Measurements from ENCODE around the gene DIO3.
"Not testable (repeated sequence)": the region's sequence is repeated elsewhere in the genome, so short reads cannot be mapped to it uniquely, and the experiment has no call there.

DIO3 gene

DNA sequence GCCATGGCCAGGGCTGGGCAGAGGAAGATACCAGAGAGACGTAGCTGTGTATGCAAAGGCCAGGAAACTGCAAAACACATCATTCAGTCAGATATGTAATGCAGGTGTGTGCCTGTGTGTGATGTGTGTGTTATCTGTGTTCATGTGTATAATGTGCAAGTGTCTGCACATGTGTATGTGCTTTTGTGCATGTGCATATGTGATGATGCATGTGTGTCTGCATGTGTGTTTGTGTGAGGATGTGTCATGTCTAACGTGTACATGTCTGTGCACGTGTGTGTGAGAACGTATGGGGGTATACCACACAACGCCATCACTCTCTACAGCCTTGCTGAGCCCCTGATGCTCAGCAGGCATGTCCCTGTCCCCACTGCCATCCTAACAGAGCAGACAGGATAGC lies 9.7 kb downstream of the DIO3 start:
- ATAC-seq (ENCODE audit: insufficient read depth, low read depth) (no peak), DNase-seq (no peak)
- TF ChIP-seq EZH2 (IDR thresholded peaks at IDR 0.05; ENCODE audit: borderline replicate concordance, low read depth, low read length, severe bottlenecking), result no peak
- TF ChIP-seq, protein P1, sequence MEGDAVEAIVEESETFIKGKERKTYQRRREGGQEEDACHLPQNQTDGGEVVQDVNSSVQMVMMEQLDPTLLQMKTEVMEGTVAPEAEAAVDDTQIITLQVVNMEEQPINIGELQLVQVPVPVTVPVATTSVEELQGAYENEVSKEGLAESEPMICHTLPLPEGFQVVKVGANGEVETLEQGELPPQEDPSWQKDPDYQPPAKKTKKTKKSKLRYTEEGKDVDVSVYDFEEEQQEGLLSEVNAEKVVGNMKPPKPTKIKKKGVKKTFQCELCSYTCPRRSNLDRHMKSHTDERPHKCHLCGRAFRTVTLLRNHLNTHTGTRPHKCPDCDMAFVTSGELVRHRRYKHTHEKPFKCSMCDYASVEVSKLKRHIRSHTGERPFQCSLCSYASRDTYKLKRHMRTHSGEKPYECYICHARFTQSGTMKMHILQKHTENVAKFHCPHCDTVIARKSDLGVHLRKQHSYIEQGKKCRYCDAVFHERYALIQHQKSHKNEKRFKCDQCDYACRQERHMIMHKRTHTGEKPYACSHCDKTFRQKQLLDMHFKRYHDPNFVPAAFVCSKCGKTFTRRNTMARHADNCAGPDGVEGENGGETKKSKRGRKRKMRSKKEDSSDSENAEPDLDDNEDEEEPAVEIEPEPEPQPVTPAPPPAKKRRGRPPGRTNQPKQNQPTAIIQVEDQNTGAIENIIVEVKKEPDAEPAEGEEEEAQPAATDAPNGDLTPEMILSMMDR (IDR thresholded peaks at IDR 0.05; ENCODE audit: borderline replicate concordance, extremely low read depth, low read length, poor library complexity, severe bottlenecking), result no peak
- H3K27ac ChIP-seq (ENCODE audit: low read length), result no peak overlapping the region
- no peaks in the 10 kb centered on the region for H3K79me2 ChIP-seq (ENCODE audit: insufficient read depth, low read length)
- no peak overlapping the region for H2AFZ ChIP-seq (ENCODE audit: low read depth, low read length)
- H3K27me3 ChIP-seq (ENCODE audit: insufficient read depth, low read length, poor library complexity), result peaks cover 14% of the 10 kb centered on the region
- H3K9ac ChIP-seq (ENCODE audit: low read depth, low read length), result no peak overlapping the region
- H4K20me1 ChIP-seq (ENCODE audit: insufficient read depth, low read length), result 0 out of 2 replicates have a peak, but pooled peaks cover 3% of the 10 kb centered on the region
- H3K4me3 ChIP-seq (ENCODE audit: low read depth in 1 of 2, low read length in 2 of 2), result no peak overlapping the region
- no peak overlapping the region for H3K4me2 ChIP-seq (ENCODE audit: insufficient read depth, low read length)
- H3K4me1 ChIP-seq (ENCODE audit: insufficient read depth, low read length), result no peaks in the 10 kb centered on the region
- H3K9me3 ChIP-seq (ENCODE audit: insufficient read depth, low read length, severe bottlenecking), result no peaks in the 10 kb centered on the region
- no peaks in the 10 kb centered on the region for H3K36me3 ChIP-seq (ENCODE audit: insufficient read depth, low read length)

DNA sequence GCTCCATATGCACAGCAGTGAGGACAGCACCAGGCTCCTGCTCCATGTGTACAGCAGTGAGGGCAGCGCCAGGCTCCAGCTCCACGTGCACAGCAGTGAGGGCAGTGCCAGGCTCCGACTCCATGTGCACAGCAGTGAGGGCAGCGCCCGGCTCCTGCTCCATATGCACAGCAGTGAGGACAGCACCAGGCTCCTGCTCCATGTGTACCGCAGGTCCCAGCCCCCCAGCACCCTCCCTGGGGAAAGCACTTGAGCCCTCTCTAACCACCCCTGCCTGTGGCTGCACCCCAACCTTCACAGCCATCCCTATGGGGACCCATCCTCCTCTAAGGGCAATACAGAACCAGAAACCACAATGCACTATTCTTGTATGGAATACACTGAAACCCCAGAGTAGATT lies 11.2 kb downstream of the DIO3 start:
- H3K4me2 ChIP-seq (ENCODE audit: insufficient read depth, low read length); H3K36me3 ChIP-seq (ENCODE audit: insufficient read depth, low read length); H3K4me1 ChIP-seq (ENCODE audit: insufficient read depth, low read length); H3K9ac ChIP-seq (ENCODE audit: low read depth, low read length); H3K27ac ChIP-seq (ENCODE audit: low read length); H4K20me1 ChIP-seq (ENCODE audit: insufficient read depth, low read length); DNase-seq; H2AFZ ChIP-seq (ENCODE audit: low read depth, low read length); H3K4me3 ChIP-seq (ENCODE audit: low read depth in 1 of 2, low read length in 2 of 2); H3K9me3 ChIP-seq (ENCODE audit: insufficient read depth, low read length, severe bottlenecking); ATAC-seq (ENCODE audit: insufficient read depth, low read depth); H3K79me2 ChIP-seq (ENCODE audit: insufficient read depth, low read length): not testable (repeated sequence)
- H3K27me3 ChIP-seq (ENCODE audit: insufficient read depth, low read length, poor library complexity), result peaks cover 13% of the 10 kb centered on the region

DNA sequence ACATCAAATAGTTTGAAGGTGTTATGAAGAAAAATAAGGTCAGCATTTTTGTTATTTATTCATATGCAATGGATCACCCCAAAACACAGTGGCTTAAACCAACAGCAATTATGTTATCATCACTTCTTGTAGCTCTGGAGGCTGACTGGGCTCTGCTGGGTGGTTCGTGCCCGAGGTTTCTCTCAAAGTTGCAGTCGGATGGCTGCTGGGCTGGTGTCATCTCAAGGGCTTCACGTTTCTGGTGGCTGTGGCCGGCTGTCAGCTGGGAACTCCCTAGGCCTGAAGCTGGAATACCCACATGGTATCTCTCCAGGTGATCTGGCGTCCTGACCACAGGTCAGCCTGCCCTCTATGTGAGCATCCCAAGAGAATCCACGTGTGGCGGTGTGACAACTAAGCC lies 12.0 kb downstream of the DIO3 start:
- H3K27ac ChIP-seq (ENCODE audit: low read length), result no peak overlapping the region
- no peak overlapping the region for H3K4me2 ChIP-seq (ENCODE audit: insufficient read depth, low read length)
- H2AFZ ChIP-seq (ENCODE audit: low read depth, low read length), result no peak overlapping the region
- no peaks in the 10 kb centered on the region for H3K79me2 ChIP-seq (ENCODE audit: insufficient read depth, low read length)
- H3K9me3 ChIP-seq (ENCODE audit: insufficient read depth, low read length, severe bottlenecking), result no peaks in the 10 kb centered on the region
- H3K4me3 ChIP-seq (ENCODE audit: low read depth in 1 of 2, low read length in 2 of 2), result no peak overlapping the region
- TF ChIP-seq, protein P1 (IDR thresholded peaks at IDR 0.05; ENCODE audit: borderline replicate concordance, extremely low read depth, low read length, poor library complexity, severe bottlenecking), result no peak
- no peak for TF ChIP-seq EZH2 (IDR thresholded peaks at IDR 0.05; ENCODE audit: borderline replicate concordance, low read depth, low read length, severe bottlenecking)
- DNase-seq, result no peak
- no peaks in the 10 kb centered on the region for H3K36me3 ChIP-seq (ENCODE audit: insufficient read depth, low read length)
- 0 out of 2 replicates have a peak, but pooled peaks cover 3% of the 10 kb centered on the region for H4K20me1 ChIP-seq (ENCODE audit: insufficient read depth, low read length)
- H3K27me3 ChIP-seq (ENCODE audit: insufficient read depth, low read length, poor library complexity), result peaks cover 10% of the 10 kb centered on the region
- no peak for ATAC-seq (ENCODE audit: insufficient read depth, low read depth)
- H3K4me1 ChIP-seq (ENCODE audit: insufficient read depth, low read length), result no peaks in the 10 kb centered on the region
- H3K9ac ChIP-seq (ENCODE audit: low read depth, low read length), result no peak overlapping the region

DNA sequence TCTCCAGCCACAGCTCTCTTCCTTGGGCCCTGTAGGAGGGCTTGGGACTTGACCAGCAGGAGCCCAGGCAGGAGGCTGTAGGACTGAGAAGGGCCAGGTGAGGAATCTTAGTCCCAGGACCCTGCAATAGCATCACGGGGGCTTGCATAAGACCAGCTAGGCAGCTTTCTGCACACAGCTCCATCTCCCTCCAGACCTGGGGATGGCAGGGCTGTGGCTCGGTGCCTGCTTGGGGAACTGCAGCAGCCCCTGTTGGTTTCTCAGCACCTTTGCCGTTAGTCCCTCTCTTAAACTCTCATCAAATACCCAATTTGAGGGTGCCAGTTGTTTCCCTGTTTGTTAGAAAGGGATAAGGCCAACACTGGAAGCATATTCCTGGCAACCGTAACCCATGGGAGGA lies 14.3 kb downstream of the DIO3 start:
- Histone ChIP-seq H3K79me2 (ENCODE audit: insufficient read depth, low read length) (no peaks in the 10 kb centered on the region), H4K20me1 (ENCODE audit: insufficient read depth, low read length) (0 out of 2 replicates have a peak, but pooled peaks cover 9% of the 10 kb centered on the region), H3K9me3 (ENCODE audit: insufficient read depth, low read length, severe bottlenecking) (no peaks in the 10 kb centered on the region), H3K27ac (ENCODE audit: low read length) (no peak overlapping the region), H3K4me2 (ENCODE audit: insufficient read depth, low read length) (no peak overlapping the region), H3K27me3 (ENCODE audit: insufficient read depth, low read length, poor library complexity) (peaks cover 8% of the 10 kb centered on the region), H3K9ac (ENCODE audit: low read depth, low read length) (no peak overlapping the region), H3K4me1 (ENCODE audit: insufficient read depth, low read length) (no peaks in the 10 kb centered on the region), H3K4me3 (ENCODE audit: low read depth in 1 of 2, low read length in 2 of 2) (no peak overlapping the region), H2AFZ (ENCODE audit: low read depth, low read length) (no peak overlapping the region), H3K36me3 (ENCODE audit: insufficient read depth, low read length) (no peaks in the 10 kb centered on the region)
- no peak for ATAC-seq (ENCODE audit: insufficient read depth, low read depth)
- TF ChIP-seq, protein P1 (IDR thresholded peaks at IDR 0.05; ENCODE audit: borderline replicate concordance, extremely low read depth, low read length, poor library complexity, severe bottlenecking), result no peak
- TF ChIP-seq EZH2 (IDR thresholded peaks at IDR 0.05; ENCODE audit: borderline replicate concordance, low read depth, low read length, severe bottlenecking), result no peak
- no peak for DNase-seq

All from DND-41 (cell line).